ENCODE data around the gene INPP5A.

DNA sequence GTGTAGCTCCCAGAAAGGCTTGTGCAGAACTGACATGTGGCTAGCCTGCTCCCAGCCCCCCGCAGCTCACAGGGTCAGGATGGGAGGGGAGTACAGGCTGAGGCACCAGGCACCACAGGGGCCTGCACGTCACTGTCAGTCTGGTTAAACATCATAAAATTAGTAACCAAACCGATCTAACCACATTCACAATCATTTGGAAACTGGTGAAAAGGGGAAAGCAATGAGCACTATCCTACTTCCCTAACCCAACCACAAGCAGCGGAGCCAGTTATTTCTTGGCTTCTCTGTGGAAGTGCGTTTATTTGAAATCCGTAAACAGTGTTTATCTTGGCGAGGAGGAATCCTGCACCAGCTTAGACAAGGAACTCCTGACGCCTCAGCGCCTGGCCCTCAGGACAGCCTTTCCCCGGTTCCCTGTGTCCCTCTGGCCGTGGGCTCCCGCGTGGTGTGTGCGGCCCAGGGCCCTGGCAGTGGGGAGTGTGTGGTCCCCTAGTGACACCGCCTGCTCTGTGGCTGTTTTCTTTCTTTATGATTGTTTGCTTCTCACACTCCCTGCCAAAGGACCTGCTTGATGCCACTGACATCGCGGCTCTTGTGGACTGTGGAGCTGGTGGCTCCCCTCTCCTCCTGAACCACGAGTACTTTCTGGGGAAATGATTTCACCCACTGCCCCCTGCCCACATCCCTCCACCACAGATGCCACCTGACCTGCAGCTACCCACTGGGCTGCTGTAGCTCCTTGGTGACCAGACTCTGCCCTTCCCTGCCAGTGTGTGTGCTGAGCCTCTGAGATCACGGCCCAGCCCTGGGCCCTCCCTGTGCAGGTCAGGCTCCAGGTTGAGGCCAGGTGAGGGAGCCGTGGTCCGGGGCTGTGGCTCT, 38.0 kb downstream of the INPP5A start:
- TF ChIP-seq FOSL1 (IDR thresholded peaks at IDR 0.05; ENCODE audit: low read depth) = no peak
- TF ChIP-seq, protein P1, sequence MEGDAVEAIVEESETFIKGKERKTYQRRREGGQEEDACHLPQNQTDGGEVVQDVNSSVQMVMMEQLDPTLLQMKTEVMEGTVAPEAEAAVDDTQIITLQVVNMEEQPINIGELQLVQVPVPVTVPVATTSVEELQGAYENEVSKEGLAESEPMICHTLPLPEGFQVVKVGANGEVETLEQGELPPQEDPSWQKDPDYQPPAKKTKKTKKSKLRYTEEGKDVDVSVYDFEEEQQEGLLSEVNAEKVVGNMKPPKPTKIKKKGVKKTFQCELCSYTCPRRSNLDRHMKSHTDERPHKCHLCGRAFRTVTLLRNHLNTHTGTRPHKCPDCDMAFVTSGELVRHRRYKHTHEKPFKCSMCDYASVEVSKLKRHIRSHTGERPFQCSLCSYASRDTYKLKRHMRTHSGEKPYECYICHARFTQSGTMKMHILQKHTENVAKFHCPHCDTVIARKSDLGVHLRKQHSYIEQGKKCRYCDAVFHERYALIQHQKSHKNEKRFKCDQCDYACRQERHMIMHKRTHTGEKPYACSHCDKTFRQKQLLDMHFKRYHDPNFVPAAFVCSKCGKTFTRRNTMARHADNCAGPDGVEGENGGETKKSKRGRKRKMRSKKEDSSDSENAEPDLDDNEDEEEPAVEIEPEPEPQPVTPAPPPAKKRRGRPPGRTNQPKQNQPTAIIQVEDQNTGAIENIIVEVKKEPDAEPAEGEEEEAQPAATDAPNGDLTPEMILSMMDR (IDR thresholded peaks at IDR 0.05 in 2 of 3, conservative IDR thresholded peaks at IDR 0.05 in 1 of 3; ENCODE audit: borderline replicate concordance in 1 of 3, insufficient read depth in 1 of 3, low read depth in 2 of 3, low read length in 2 of 3) = no peak
- no peak for TF ChIP-seq RAD21 (IDR thresholded peaks at IDR 0.05; ENCODE audit: low read depth)
- no peak for TF ChIP-seq CEBPB (IDR thresholded peaks at IDR 0.05; ENCODE audit: low read depth)
- no peak for TF ChIP-seq EZH2 (IDR thresholded peaks at IDR 0.05)
- TF ChIP-seq JUND (IDR thresholded peaks at IDR 0.05) = no peak
- no peak for TF ChIP-seq ZNF274 (IDR thresholded peaks at IDR 0.05; ENCODE audit: low read depth, low read length)
